GM06990 (cell line): ENCODE data around the gene UBE2N.

ENCODE experiments used
- DNase-seq: peaks from one replicate; pipeline ENCODE4 v3.0.0-alpha.2; 2011; ENCODE audit not compliant: insufficient read length; ENCODE audit errors: extremely low read depth
- H3K27me3 ChIP-seq: replicated peaks from 2 replicates; pipeline ENCODE4 v1.6.0; 2011; ENCODE audit warnings: low read length; ENCODE audit not compliant: control insufficient read depth, insufficient read depth
- H3K36me3 ChIP-seq: 2 replicates; pipeline ENCODE4 v1.5.1; 2011; ENCODE audit warnings: low read length; ENCODE audit not compliant: control insufficient read depth, insufficient read depth
- H3K4me3 ChIP-seq: replicated peaks from 2 replicates; pipeline ENCODE4 v1.5.1; 2011; ENCODE audit warnings: low read depth, mild to moderate bottlenecking, control low read depth, low read length
- CTCF ChIP-seq: IDR thresholded peaks from 2 replicates; pipeline ENCODE4 v1.5.1; 2011; ENCODE audit warnings: low read length, control low read depth, mild to moderate bottlenecking, inconsistent platforms; ENCODE audit not compliant: insufficient read depth, poor library complexity, severe bottlenecking

The UBE2N gene

GRCh38 chr12:93469386-93469785 lies 27.6 kb upstream of the UBE2N start:
- TF ChIP-seq CTCF, result no peak
- no peak overlapping the region; the same call in 1 of the 2 replicates for H3K4me3 ChIP-seq
- no peak for DNase-seq
- H3K36me3 ChIP-seq, result no peaks in the 10 kb centered on the region; the same call in 1 of the 2 replicates
- no peaks in the 10 kb centered on the region for H3K27me3 ChIP-seq

DNA sequence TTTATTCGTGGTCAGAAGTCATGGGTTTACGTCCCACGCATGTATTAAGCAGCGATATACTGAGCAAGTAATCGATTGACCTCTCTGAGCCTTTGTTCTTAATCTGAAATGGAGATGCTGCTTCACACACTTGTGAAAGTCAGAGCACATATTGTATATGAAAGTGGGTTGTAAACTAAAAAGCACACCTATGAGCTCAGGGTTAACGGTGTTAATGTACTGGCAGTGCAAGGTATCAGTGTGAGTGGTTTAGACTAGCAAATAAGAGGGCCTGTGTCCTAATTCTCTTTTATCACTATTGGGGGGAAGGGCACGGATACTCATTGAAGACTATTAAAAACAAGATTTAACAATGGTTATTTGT lies 26.2 kb upstream of the UBE2N start:
- H3K27me3 ChIP-seq, result no peaks in the 10 kb centered on the region
- H3K4me3 ChIP-seq, result peak overlapping the region; percentile 78
- no peak for DNase-seq
- H3K36me3 ChIP-seq, result no peaks in the 10 kb centered on the region
- TF ChIP-seq CTCF, result no peak

- Histone ChIP-seq H3K27me3 (no peaks in the 10 kb centered on the region), H3K4me3 (peak within 1 kb of the TSS; percentile 78), H3K36me3 (no peaks in the 10 kb centered on the region)
- TF ChIP-seq CTCF, result peak; percentile 89
- DNase-seq, result peak; percentile 98
These were observed 25.7 kb upstream of the UBE2N start, which contains the start of gene MRPL42 for GRCh38 chr12:93467351-93468007. TSS of gene MRPL42 (plus strand) at chr12:93467514. CDS start at chr12:93469286, 1,772 bp downstream.

DNA sequence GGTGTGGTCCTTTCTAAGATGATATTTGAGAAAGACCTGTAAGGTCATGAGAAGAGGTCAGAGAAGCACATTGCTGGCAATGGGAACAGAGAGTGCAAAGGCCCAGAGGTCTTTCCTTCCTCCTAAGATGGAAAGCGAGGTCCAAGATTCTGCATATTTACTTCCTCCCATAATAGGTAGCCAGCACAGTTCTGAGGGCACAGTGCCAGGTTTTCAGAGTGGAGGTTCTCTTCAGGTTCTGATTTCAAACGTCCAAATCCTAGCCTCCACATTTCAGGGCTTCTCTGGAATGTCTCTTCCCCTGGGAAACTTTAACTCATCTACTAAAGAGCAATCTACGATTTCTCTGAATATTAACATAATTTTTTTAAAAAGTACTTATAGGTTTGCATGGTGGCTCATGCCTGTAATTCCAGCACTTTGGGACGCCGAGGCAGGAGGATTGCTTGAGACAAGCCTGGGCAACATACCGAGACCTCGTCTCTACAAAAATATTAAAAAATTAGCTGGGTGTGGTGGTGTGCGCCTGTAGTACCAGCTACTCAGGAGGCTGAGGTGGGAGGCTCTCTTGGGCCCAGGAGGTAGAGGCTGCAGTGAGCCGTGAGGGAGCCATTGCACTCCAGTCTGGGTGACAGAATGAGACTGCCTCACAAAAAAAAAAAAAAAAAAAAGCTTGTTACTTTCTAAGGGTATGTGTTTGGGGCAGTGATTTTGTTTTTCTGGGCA lies 25.0 kb upstream of the UBE2N start:
- DNase-seq, result no peak
- Histone ChIP-seq H3K27me3 (no peaks in the 10 kb centered on the region), H3K4me3 (no peak overlapping the region; the same call in 1 of the 2 replicates), H3K36me3 (no peaks in the 10 kb centered on the region)
- no peak for TF ChIP-seq CTCF

- no peak for DNase-seq
- Histone ChIP-seq H3K36me3 (no peaks in the 10 kb centered on the region), H3K4me3 (no peak overlapping the region), H3K27me3 (no peaks in the 10 kb centered on the region)
- TF ChIP-seq CTCF, result no peak
These were observed 24.1 kb upstream of the UBE2N start for GRCh38 chr12:93465841-93466240.
